Measurements from ENCODE around the gene MRPL45. TPM values are rescaled to one million over a fixed set of nuclear protein-coding genes. Genes with fewer than 3 reads are reported as not detected.

Gene MRPL45
- total and polyA plus RNA-seq, 4 donors = 16.9 to 22.2 (median 19.0) TPM

DNA sequence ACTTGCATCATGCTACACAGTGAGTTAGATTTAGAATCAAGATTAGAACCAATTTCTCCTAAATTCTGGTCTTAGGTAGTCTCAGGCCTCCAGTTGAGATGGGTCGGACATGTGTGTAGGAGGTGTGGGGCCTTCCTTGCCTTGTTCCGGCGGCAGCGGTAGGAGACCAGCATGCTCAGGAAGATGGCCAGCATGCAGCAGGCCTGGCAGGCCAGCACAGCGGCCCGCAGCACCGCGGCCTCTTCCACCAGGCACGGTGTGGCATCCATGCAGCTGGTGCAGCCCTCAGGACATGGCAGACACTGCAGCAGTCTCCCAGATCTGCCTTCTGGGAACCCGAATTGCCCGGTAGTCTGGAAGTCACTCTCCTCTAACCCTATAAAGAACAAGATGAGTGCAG is 39.9 kb downstream of the MRPL45 start:
- Histone ChIP-seq H3K27me3 (ENCODE audit: control insufficient read depth in 4 of 4, insufficient read depth in 4 of 4, low read length in 3 of 4) (peaks cover 0 to 2% (median 0%) of the 10 kb centered on the region in 4 donors), H3K27ac (ENCODE audit: low read depth in 1 of 2, low read length in 2 of 2) (no peak overlapping the region), H3K4me1 (ENCODE audit: control insufficient read depth in 4 of 4, insufficient read depth in 4 of 4, low read length in 3 of 4) (peaks cover 0 to 6% (median 3%) of the 10 kb centered on the region in 4 donors), H3K9me3 (ENCODE audit: control insufficient read depth in 4 of 4, low read length in 3 of 4) (no peaks in the 10 kb centered on the region), H3K4me3 (ENCODE audit: low read depth in 1 of 3, low read length in 3 of 3) (no peak overlapping the region), H3K9ac (ENCODE audit: low read depth in 1 of 2, low read length in 2 of 2) (no peak overlapping the region), H3K36me3 (ENCODE audit: control insufficient read depth in 4 of 4, insufficient read depth in 3 of 4, low read depth in 1 of 4, low read length in 3 of 4) (no peaks in the 10 kb centered on the region)
- DNase-seq (ENCODE audit: low spot score) = no peak
- WGBS = 94% methylated on average over 11 of the region's 11 CpGs
- no peak for TF ChIP-seq FOXA2 (IDR thresholded peaks at IDR 0.05)
- TF ChIP-seq EGR1 (IDR thresholded peaks at IDR 0.05; ENCODE audit: low read depth in 2 of 2) = no peak
- no peak for TF ChIP-seq HNF4G (IDR thresholded peaks at IDR 0.05)
- no peak for TF ChIP-seq ZBTB33 (IDR thresholded peaks at IDR 0.05)
- no peak for TF ChIP-seq GABPA (IDR thresholded peaks at IDR 0.05 in 1 of 2, conservative IDR thresholded peaks at IDR 0.05 in 1 of 2)
- TF ChIP-seq TAF1 (conservative IDR thresholded peaks at IDR 0.05) = no peak
- no peak for TF ChIP-seq FOXA1 (IDR thresholded peaks at IDR 0.05)
- TF ChIP-seq HNF4A (conservative IDR thresholded peaks at IDR 0.05) = no peak
- TF ChIP-seq, protein P1, sequence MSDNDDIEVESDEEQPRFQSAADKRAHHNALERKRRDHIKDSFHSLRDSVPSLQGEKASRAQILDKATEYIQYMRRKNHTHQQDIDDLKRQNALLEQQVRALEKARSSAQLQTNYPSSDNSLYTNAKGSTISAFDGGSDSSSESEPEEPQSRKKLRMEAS (IDR thresholded peaks at IDR 0.05) = no peak
- TF ChIP-seq JUND (IDR thresholded peaks at IDR 0.05) = no peak
- TF ChIP-seq, protein P2, sequence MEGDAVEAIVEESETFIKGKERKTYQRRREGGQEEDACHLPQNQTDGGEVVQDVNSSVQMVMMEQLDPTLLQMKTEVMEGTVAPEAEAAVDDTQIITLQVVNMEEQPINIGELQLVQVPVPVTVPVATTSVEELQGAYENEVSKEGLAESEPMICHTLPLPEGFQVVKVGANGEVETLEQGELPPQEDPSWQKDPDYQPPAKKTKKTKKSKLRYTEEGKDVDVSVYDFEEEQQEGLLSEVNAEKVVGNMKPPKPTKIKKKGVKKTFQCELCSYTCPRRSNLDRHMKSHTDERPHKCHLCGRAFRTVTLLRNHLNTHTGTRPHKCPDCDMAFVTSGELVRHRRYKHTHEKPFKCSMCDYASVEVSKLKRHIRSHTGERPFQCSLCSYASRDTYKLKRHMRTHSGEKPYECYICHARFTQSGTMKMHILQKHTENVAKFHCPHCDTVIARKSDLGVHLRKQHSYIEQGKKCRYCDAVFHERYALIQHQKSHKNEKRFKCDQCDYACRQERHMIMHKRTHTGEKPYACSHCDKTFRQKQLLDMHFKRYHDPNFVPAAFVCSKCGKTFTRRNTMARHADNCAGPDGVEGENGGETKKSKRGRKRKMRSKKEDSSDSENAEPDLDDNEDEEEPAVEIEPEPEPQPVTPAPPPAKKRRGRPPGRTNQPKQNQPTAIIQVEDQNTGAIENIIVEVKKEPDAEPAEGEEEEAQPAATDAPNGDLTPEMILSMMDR (IDR thresholded peaks at IDR 0.05; ENCODE audit: low read depth, low read length, missing input control) = no peak
- TF ChIP-seq, protein P3, sequence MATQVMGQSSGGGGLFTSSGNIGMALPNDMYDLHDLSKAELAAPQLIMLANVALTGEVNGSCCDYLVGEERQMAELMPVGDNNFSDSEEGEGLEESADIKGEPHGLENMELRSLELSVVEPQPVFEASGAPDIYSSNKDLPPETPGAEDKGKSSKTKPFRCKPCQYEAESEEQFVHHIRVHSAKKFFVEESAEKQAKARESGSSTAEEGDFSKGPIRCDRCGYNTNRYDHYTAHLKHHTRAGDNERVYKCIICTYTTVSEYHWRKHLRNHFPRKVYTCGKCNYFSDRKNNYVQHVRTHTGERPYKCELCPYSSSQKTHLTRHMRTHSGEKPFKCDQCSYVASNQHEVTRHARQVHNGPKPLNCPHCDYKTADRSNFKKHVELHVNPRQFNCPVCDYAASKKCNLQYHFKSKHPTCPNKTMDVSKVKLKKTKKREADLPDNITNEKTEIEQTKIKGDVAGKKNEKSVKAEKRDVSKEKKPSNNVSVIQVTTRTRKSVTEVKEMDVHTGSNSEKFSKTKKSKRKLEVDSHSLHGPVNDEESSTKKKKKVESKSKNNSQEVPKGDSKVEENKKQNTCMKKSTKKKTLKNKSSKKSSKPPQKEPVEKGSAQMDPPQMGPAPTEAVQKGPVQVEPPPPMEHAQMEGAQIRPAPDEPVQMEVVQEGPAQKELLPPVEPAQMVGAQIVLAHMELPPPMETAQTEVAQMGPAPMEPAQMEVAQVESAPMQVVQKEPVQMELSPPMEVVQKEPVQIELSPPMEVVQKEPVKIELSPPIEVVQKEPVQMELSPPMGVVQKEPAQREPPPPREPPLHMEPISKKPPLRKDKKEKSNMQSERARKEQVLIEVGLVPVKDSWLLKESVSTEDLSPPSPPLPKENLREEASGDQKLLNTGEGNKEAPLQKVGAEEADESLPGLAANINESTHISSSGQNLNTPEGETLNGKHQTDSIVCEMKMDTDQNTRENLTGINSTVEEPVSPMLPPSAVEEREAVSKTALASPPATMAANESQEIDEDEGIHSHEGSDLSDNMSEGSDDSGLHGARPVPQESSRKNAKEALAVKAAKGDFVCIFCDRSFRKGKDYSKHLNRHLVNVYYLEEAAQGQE (IDR thresholded peaks at IDR 0.05) = no peak
- TF ChIP-seq, protein P4, sequence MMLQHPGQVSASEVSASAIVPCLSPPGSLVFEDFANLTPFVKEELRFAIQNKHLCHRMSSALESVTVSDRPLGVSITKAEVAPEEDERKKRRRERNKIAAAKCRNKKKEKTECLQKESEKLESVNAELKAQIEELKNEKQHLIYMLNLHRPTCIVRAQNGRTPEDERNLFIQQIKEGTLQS (IDR thresholded peaks at IDR 0.05) = no peak
- no peak for TF ChIP-seq SP1 (IDR thresholded peaks at IDR 0.05)
- TF ChIP-seq NR2F2 (IDR thresholded peaks at IDR 0.05) = no peak
- no peak for TF ChIP-seq RAD21 (IDR thresholded peaks at IDR 0.05)
- no peak for TF ChIP-seq YY1 (IDR thresholded peaks at IDR 0.05)
- TF ChIP-seq RXRA (IDR thresholded peaks at IDR 0.05) = no peak

Data from liver (tissue), 9 donors.